SW 1271 (cell line): ENCODE results near the gene PDP2.

Experiments used
- DNase-seq, 2 experiments: peaks; one replicate each; lab custom pipeline; 2025; lab: John Stamatoyannopoulos, UW

The PDP2 gene

GRCh38 chr16:66935314-66936011 is 55.1 kb downstream of the PDP2 start, which contains the start of gene CES2:
CES2 (plus strand) TSS chr16:66935516; CDS start chr16:66935636, 120 bp downstream.
- no peak for DNase-seq

- DNase-seq = no peak
These were observed 56.1 kb downstream of the PDP2 start for GRCh38 chr16:66936462-66936861.

GRCh38 chr16:66936889-66937554 is 56.7 kb downstream of the PDP2 start:
- DNase-seq = no peak

GRCh38 chr16:66937725-66938337 is 57.5 kb downstream of the PDP2 start:
- no peak for DNase-seq

- no peak for DNase-seq
These were observed 59.1 kb downstream of the PDP2 start for GRCh38 chr16:66939366-66939765.

- DNase-seq = no peak
These were observed 59.9 kb downstream of the PDP2 start for GRCh38 chr16:66940236-66940635.
